ACC112 (cell line): ENCODE measurements around the gene GRIP2.

ENCODE experiments used
- H2AFZ ChIP-seq: fragments of 200-600 bp; sonication (generic); one replicate; pipeline ENCODE4 v1.6.0; 2017; ENCODE audit warnings: antibody characterized with exemption, low read length; ENCODE audit not compliant: unreplicated experiment
- H3K27ac ChIP-seq: fragments of 200-600 bp; sonication (generic); 2 replicates; pipeline ENCODE4 v1.5.1; 2014; ENCODE audit warnings: low read depth, mild to moderate bottlenecking, antibody characterized with exemption, low read length, moderate library complexity
- H3K27me3 ChIP-seq: fragments of 200-600 bp; sonication (generic); 2 replicates; pipeline ENCODE4 v1.6.1; 2014; ENCODE audit warnings: mild to moderate bottlenecking, antibody characterized with exemption, low read length, moderate library complexity, mixed read lengths; ENCODE audit not compliant: insufficient read depth
- H3K36me3 ChIP-seq: fragments of 200-600 bp; sonication (generic); 2 replicates; pipeline ENCODE4 v1.6.1; 2016; ENCODE audit warnings: mild to moderate bottlenecking, antibody characterized with exemption, low read length, moderate library complexity, mixed read lengths; ENCODE audit not compliant: insufficient read depth
- H3K4me1 ChIP-seq: fragments of 200-600 bp; sonication (generic); one replicate; pipeline ENCODE4 v1.6.1; 2016; ENCODE audit warnings: low read length, mixed read lengths; ENCODE audit not compliant: insufficient read depth, unreplicated experiment, control insufficient read depth
- H3K4me3 ChIP-seq: fragments of 200-600 bp; sonication (generic); 2 replicates; pipeline ENCODE4 v1.5.1; 2014; ENCODE audit warnings: mild to moderate bottlenecking, low read depth, low read length
- H3K79me2 ChIP-seq: fragments of 200-600 bp; sonication (generic); one replicate; pipeline ENCODE4 v1.6.0; 2016; ENCODE audit warnings: low read length; ENCODE audit not compliant: control insufficient read depth, unreplicated experiment, insufficient read depth

GRIP2 gene

GRCh38 chr3:14539742-14540491 lies at the start of gene GRIP2:
GRIP2 (minus strand) TSS chr3:14540342; CDS start chr3:14540308, 34 bp downstream.
- no peaks in the 10 kb centered on the region for H3K4me1 ChIP-seq
- no peak within 1 kb of the TSS for H3K4me3 ChIP-seq
- H3K36me3 ChIP-seq = no peaks in the 10 kb centered on the region
- no peaks in the 10 kb centered on the region for H3K79me2 ChIP-seq
- H3K27me3 ChIP-seq = peaks cover 13% of the 10 kb centered on the region; the same call in 1 of the 2 replicates
- H3K27ac ChIP-seq = no peak within 1 kb of the TSS
- no peak within 1 kb of the TSS for H2AFZ ChIP-seq

GRCh38 chr3:14588425-14589112 lies 48.4 kb upstream of the GRIP2 start:
- H3K36me3 ChIP-seq = no peaks in the 10 kb centered on the region
- peaks cover 13% of the 10 kb centered on the region for H3K4me1 ChIP-seq
- H3K27me3 ChIP-seq = peaks cover 20% of the 10 kb centered on the region
- no peak overlapping the region for H2AFZ ChIP-seq
- H3K27ac ChIP-seq = no peak overlapping the region
- H3K79me2 ChIP-seq = no peaks in the 10 kb centered on the region
- no peak overlapping the region for H3K4me3 ChIP-seq

GRCh38 chr3:14587740-14588360 lies 47.7 kb upstream of the GRIP2 start:
- H3K27ac ChIP-seq = no peak overlapping the region
- peaks cover 23% of the 10 kb centered on the region for H3K27me3 ChIP-seq

GRCh38 chr3:14586611-14587010 lies 46.5 kb upstream of the GRIP2 start:
- Histone ChIP-seq H3K36me3 (no peaks in the 10 kb centered on the region), H3K27me3 (peaks cover 29% of the 10 kb centered on the region), H3K79me2 (no peaks in the 10 kb centered on the region), H2AFZ (no peak overlapping the region), H3K27ac (no peak overlapping the region), H3K4me3 (no peak overlapping the region), H3K4me1 (peaks cover 13% of the 10 kb centered on the region)

More at GRCh38 chr3:14587740-14588360, 47.7 kb upstream of the GRIP2 start:
- Histone ChIP-seq H3K4me1 (peaks cover 13% of the 10 kb centered on the region), H2AFZ (no peak overlapping the region), H3K79me2 (no peaks in the 10 kb centered on the region), H3K36me3 (no peaks in the 10 kb centered on the region), H3K4me3 (no peak overlapping the region)

GRCh38 chr3:14583548-14584091 lies 43.5 kb upstream of the GRIP2 start:
- Histone ChIP-seq H3K4me3 (no peak overlapping the region), H3K27me3 (peaks cover 45% of the 10 kb centered on the region), H2AFZ (no peak overlapping the region), H3K79me2 (no peaks in the 10 kb centered on the region), H3K36me3 (no peaks in the 10 kb centered on the region), H3K27ac (no peak overlapping the region), H3K4me1 (peaks cover 11% of the 10 kb centered on the region)

- H3K4me1 ChIP-seq = no peaks in the 10 kb centered on the region
- no peak overlapping the region for H2AFZ ChIP-seq
- no peaks in the 10 kb centered on the region for H3K36me3 ChIP-seq
- H3K4me3 ChIP-seq = no peak overlapping the region
- peaks cover 53% of the 10 kb centered on the region for H3K27me3 ChIP-seq
- no peak overlapping the region for H3K27ac ChIP-seq
- no peaks in the 10 kb centered on the region for H3K79me2 ChIP-seq
These were observed 41.9 kb upstream of the GRIP2 start for GRCh38 chr3:14582045-14582410.

GRCh38 chr3:14581334-14582044 lies 41.3 kb upstream of the GRIP2 start:
- Histone ChIP-seq H3K36me3 (no peaks in the 10 kb centered on the region), H2AFZ (no peak overlapping the region), H3K4me3 (no peak overlapping the region)

GRCh38 chr3:14577897-14578296 lies 37.8 kb upstream of the GRIP2 start:
- no peak overlapping the region for H2AFZ ChIP-seq
- H3K36me3 ChIP-seq = no peaks in the 10 kb centered on the region
- H3K79me2 ChIP-seq = no peaks in the 10 kb centered on the region
- H3K4me3 ChIP-seq = no peak overlapping the region
- peaks cover 67% of the 10 kb centered on the region for H3K27me3 ChIP-seq
- H3K4me1 ChIP-seq = no peaks in the 10 kb centered on the region
- no peak overlapping the region for H3K27ac ChIP-seq

More at GRCh38 chr3:14581334-14582044, 41.3 kb upstream of the GRIP2 start:
- H3K4me1 ChIP-seq = no peaks in the 10 kb centered on the region
- H3K27ac ChIP-seq = no peak overlapping the region
- H3K27me3 ChIP-seq = peaks cover 53% of the 10 kb centered on the region
- H3K79me2 ChIP-seq = no peaks in the 10 kb centered on the region

- Histone ChIP-seq H3K27ac (no peak overlapping the region), H3K36me3 (no peaks in the 10 kb centered on the region), H3K27me3 (peaks cover 59% of the 10 kb centered on the region), H2AFZ (no peak overlapping the region), H3K79me2 (no peaks in the 10 kb centered on the region), H3K4me3 (no peak overlapping the region), H3K4me1 (no peaks in the 10 kb centered on the region)
These were observed 36.0 kb upstream of the GRIP2 start for GRCh38 chr3:14576163-14576562.

- Histone ChIP-seq H3K27me3 (peaks cover 52% of the 10 kb centered on the region), H2AFZ (no peak overlapping the region), H3K4me3 (no peak overlapping the region), H3K36me3 (no peaks in the 10 kb centered on the region), H3K4me1 (no peaks in the 10 kb centered on the region), H3K27ac (no peak overlapping the region), H3K79me2 (no peaks in the 10 kb centered on the region)
These were observed 34.0 kb upstream of the GRIP2 start for GRCh38 chr3:14574183-14574582.
